Kidney (tissue), 14 donors: Measurements from ENCODE around the gene ARFGEF3. TPM values are rescaled to one million over a fixed set of nuclear protein-coding genes. Genes with fewer than 3 reads are reported as not detected.

Source experiments
- DNase-seq, 5 donors: peaks; one replicate each; pipeline ENCODE4 v3.0.0-alpha.2; 2013 to 2020
- FAIRE-seq: peaks from 2 replicates; lab custom pipeline; 2012; peaks lifted over from hg19 to GRCh38; lab: Jason Lieb, UNC
- H3K27ac ChIP-seq, 2 donors: one replicate each; pipeline ENCODE4 v1.7.0; 2013; ENCODE audit warnings: low read depth in 2 of 2, low read length in 2 of 2, inconsistent platforms in 1 of 2
- H3K27me3 ChIP-seq: one replicate; pipeline ENCODE4 v1.7.1; 2013; ENCODE audit warnings: low read length, inconsistent platforms; ENCODE audit not compliant: control insufficient read depth, insufficient read depth
- H3K36me3 ChIP-seq, 3 donors: one replicate each; pipeline versions ENCODE4 v1.7.0 to v1.7.1; 2013; ENCODE audit warnings: low read length in 3 of 3, control low read depth in 1 of 3, inconsistent platforms in 1 of 3; ENCODE audit not compliant: insufficient read depth in 3 of 3, control insufficient read depth in 2 of 3
- H3K4me1 ChIP-seq, 3 donors: one replicate each; pipeline versions ENCODE4 v1.7.0 to v1.7.1; 2013; ENCODE audit warnings: low read length in 3 of 3, inconsistent platforms in 1 of 3, low read depth in 1 of 3; ENCODE audit not compliant: control insufficient read depth in 2 of 3, insufficient read depth in 2 of 3
- H3K4me3 ChIP-seq, 3 donors: one replicate each; pipeline versions ENCODE4 v1.7.0 to v1.8.1; 2013; ENCODE audit warnings: low read length in 3 of 3, control low read depth in 1 of 3, inconsistent platforms in 1 of 3
- H3K9ac ChIP-seq, 3 donors: one replicate each; pipeline versions ENCODE4 v1.7.0 to v1.7.1; 2013; ENCODE audit warnings: low read length in 3 of 3, control low read depth in 1 of 3, inconsistent platforms in 1 of 3
- H3K9me3 ChIP-seq, 3 donors: one replicate each; pipeline versions ENCODE4 v1.7.0 to v1.7.1; 2013; ENCODE audit warnings: low read length in 3 of 3, control low read depth in 1 of 3, inconsistent platforms in 1 of 3; ENCODE audit not compliant: control insufficient read depth in 2 of 3, insufficient read depth in 1 of 3
- CTCF ChIP-seq: IDR thresholded peaks from 3 replicates; pipeline ENCODE4 v1.5.1; 2012; ENCODE audit warnings: mild to moderate bottlenecking, moderate library complexity, borderline replicate concordance; ENCODE audit not compliant: insufficient read depth; ENCODE audit errors: extremely low read depth
- intact Hi-C: fragments of 100-400 bp; cut with DNase I; formaldehyde crosslinking; loops from one replicate; pipeline ENCODE4 v1.11.1; 2022
- polyA plus RNA-seq: library from polyadenylated mRNA; stranded (reverse); fragments of 350-450 nt; fragmentation: Illumina TruSeq; extraction: RNeasy Lipid Tissue Mini Kit (QIAGEN cat#74804); gene quantifications from one replicate; pipeline ENCODE4 v1.2.3, GENCODE V29; 2014; ENCODE audit warnings: low read depth, low replicate concordance; ENCODE audit not compliant: insufficient read depth
- total RNA-seq: library from RNA; stranded (reverse); fragmentation: NEBNext Ultra II Directional; extraction: Animal tissue kit (Norgen Biotek cat#: 25700); gene quantifications from one replicate; pipeline ENCODE4 v1.2.1, GENCODE V29; 2021
- donor health status: control.
- donor health status: control.
- donor health status: control.
- donor health status: control.
- donor health status: control.
- donor health status: DM: yes; HTN: yes; CAD: no.
- donor health status: Normal renal cell carcinoma (clear cell type).

Gene ARFGEF3
- total and polyA plus RNA-seq, 2 donors from 2014 or later, result 1.2 to 7.8 TPM

- no peak for DNase-seq
- no peak for FAIRE-seq
- Histone ChIP-seq H3K9ac (no peak overlapping the region), H3K36me3 (no peaks in the 10 kb centered on the region), H3K27ac (no peak overlapping the region), H3K4me1 (no peaks in the 10 kb centered on the region), H3K27me3 (no peaks in the 10 kb centered on the region), H3K4me3 (no peak overlapping the region), H3K9me3 (no peaks in the 10 kb centered on the region)
- no peak for TF ChIP-seq CTCF
- intact Hi-C loops, result no loop called here
These were observed 138.7 kb downstream of the ARFGEF3 start for GRCh38 chr6:138300469-138300868.

GRCh38 chr6:138302554-138302953 lies 140.8 kb downstream of the ARFGEF3 start:
- no peaks in the 10 kb centered on the region for H3K27me3 ChIP-seq
- H3K36me3 ChIP-seq, result no peaks in the 10 kb centered on the region
- no peak for FAIRE-seq
- no peak overlapping the region for H3K9ac ChIP-seq
- H3K9me3 ChIP-seq, result no peaks in the 10 kb centered on the region
- intact Hi-C loops, result no loop called here
- TF ChIP-seq CTCF, result no peak
- DNase-seq, result no peak
- no peak overlapping the region for H3K27ac ChIP-seq
- no peak overlapping the region for H3K4me3 ChIP-seq
- no peaks in the 10 kb centered on the region for H3K4me1 ChIP-seq

- intact Hi-C loops, result no loop called here
- H3K27me3 ChIP-seq, result no peaks in the 10 kb centered on the region
- no peak for TF ChIP-seq CTCF
- no peaks in the 10 kb centered on the region for H3K9me3 ChIP-seq
- no peaks in the 10 kb centered on the region for H3K4me1 ChIP-seq
- H3K27ac ChIP-seq, result no peak overlapping the region
- FAIRE-seq, result no peak
- H3K4me3 ChIP-seq, result no peak overlapping the region
- no peak overlapping the region for H3K9ac ChIP-seq
- H3K36me3 ChIP-seq, result no peaks in the 10 kb centered on the region
- no peak for DNase-seq
These were observed 145.6 kb downstream of the ARFGEF3 start for GRCh38 chr6:138307352-138307751.
